GM19372 (cell line): ENCODE data around the gene ETNK1.

ENCODE experiments used
- ATAC-seq: cut with Tn5 transposase; IDR thresholded peaks from one replicate; pipeline ENCODE4 v1.9.1; 2021; ENCODE audit warnings: mild to moderate bottlenecking, low read depth, moderate library complexity; ENCODE audit not compliant: unreplicated experiment

ETNK1 gene

DNA sequence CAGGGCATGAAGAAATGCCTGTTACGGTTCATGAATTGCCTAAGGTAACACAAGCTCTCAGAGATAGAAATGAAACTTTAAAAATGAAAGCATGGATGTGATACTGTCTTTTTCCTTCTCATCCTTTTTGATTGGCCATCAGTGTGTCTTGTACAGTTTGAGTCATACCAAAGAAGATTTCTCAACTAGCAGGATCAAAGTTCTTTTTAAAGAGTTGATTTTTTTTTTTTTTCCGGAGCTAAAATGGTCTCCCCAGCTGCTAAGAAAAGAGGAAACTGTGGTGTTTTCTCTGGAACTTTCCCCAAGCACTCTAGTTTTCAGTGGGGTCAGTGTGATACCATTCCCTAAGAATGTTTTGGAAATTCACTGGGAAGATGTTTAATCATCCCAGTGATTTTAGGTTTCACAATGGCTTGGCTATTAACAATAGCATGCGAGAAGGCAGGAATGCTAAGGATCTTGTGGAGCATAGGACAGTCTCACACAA, 105.0 kb downstream of the ETNK1 start:
- no peak for ATAC-seq

DNA sequence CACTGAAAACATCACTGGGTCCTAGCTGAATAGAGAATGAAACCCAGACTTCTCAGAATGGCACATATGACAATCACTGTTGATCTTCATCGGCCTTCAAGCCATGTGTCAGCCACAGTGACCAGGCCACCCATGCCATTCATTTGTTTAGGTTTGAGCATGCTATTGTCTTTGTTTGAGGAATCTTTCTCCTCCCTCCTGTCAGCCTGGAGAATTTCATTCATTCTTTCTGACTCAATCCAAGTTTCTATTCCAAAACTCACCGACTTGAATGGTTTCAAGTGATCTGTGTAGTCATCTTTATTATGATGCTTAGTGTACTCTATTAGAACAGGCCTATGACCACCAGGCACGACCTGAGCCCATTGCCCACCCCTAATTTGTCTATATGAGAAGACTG, 106.3 kb downstream of the ETNK1 start:
- no peak for ATAC-seq

DNA sequence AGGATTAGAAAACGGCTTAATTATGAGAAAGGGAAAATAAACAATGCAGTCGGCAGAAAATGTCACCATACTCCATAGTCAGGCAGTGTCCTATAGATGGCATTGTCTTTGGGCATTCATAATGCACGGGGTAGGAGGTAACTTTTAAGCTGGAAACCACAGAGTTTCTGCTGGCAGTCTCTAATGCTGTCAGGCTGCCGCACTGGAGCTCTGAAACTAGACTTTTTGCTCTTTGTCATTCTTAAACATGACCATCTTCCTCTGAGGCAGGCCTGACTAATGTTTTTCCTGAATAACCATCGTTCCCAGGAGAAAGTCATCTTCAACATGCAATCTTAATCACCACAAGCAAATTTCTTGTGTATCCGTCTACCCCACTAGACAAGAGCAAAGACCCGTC, 108.8 kb downstream of the ETNK1 start:
- ATAC-seq = no peak

DNA sequence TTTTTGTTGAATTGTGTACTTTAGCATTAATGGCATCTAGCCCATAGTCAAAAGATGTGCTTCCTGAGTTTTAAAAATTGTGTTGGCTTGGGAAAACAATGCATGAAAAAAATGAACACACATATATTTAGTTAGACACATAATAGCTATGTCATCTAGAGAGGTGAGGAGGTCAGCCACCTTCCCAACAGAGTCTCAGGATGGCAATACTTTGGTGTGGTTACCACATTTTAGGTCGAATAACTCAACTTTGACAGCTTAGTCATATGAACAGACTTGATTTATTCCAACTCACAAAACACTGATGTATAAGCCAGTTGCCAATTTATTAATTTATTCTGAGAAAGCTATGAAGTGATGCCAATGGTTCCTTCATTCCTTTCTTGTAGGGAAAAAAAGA, 114.0 kb downstream of the ETNK1 start:
- ATAC-seq = no peak
